ENCODE results near the gene SSR4. TPM values are rescaled to one million over a fixed set of nuclear protein-coding genes. Genes with fewer than 3 reads are reported as not detected.

SSR4 gene
- total RNA-seq, 2 experiments from 2014 or later = 171 to 173 TPM

DNA sequence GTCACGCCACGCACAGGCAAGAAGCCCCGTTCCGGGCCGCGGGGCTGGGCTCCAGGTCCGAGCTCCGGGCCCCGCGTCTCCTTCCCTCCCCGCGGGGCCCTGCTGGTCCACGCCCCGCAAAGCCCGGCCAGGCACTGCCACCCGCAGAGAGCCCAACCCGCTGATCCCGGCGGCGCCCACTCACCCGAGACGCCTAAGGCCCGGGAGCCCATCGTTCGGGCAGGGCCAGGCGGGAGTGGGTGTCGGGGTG, 35.0 kb downstream of the SSR4 start:
- no peak overlapping the region for H3K27ac Mint-ChIP-seq
- CTCF ChIA-PET = no interaction called here

DNA sequence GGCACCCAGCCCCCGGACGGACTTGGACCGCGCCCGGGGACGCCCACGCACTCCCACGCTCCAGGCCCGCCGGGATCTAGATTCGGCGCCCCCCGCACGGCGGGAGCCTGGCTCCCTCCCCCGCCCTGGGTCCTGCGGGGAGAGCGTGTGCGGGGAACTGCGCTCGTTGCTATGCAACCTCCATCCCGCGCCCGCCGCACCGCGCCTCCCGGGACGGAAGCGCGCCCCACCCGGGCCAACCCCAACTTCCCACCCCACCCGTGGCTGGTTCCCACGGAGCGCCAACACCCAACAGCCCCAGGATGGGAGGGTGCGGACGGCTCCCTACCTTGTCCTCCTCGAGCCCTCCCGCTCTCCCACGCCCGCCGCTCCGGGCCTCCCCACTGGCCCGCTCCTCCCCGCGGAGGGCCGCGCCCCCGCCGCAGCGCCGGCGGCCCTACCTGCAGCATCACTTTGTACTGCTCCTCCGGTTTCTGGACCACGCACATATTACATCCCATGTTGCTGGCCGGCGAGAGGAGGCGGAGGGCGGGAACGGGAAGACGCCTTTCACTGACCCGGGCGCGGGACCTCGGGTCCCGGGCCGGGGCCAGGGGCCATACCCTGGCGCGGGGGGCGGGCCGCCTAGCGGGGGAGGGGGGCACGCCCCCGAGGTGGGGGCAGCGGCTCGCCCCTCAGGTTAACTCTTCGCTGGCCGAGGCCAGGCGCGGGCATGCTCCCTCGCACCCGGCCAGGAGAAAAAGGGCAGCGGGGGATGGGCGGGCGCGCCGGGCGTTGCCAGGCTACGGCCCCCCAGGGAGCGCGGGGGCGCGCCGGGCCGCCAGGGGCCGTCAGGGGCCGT, 35.6 kb downstream of the SSR4 start, which contains the start of gene PDZD4:
TSS of gene PDZD4 (minus strand) at position 746 of the 841 bp plus-strand sequence. CDS start at position 500, 246 bp downstream.
- POLR2A ChIA-PET = no interaction called here
- peaks cover 29% of the 10 kb centered on the region for H3K4me1 ChIP-seq (ENCODE audit: insufficient read depth, low read length)
- no peaks in the 10 kb centered on the region for H3K27me3 Mint-ChIP-seq
- peak within 1 kb of the TSS; percentile 78 for H3K4me3 Mint-ChIP-seq
- peaks cover 23% of the 10 kb centered on the region for H3K4me1 Mint-ChIP-seq (ENCODE audit: low read depth)
- H3K4me3 ChIP-seq (ENCODE audit: low read length) = peak within 1 kb of the TSS; percentile 34
- ATAC-seq (ENCODE audit: poor library complexity) (peak; percentile 66), DNase-seq (peak in 4 of 14 experiments; percentile 13 to 46 (median 38))
- no peaks in the 10 kb centered on the region for H3K36me3 ChIP-seq (ENCODE audit: insufficient read depth, low read length)
- no peaks in the 10 kb centered on the region for H3K9me3 ChIP-seq (ENCODE audit: control insufficient read depth in 1 of 2, insufficient read depth in 1 of 2, low read length in 2 of 2)
- no peaks in the 10 kb centered on the region for H3K27me3 ChIP-seq (ENCODE audit: control insufficient read depth in 1 of 2, insufficient read depth in 2 of 2, low read length in 2 of 2)
- no peak within 1 kb of the TSS for H3K27ac Mint-ChIP-seq
- H3K36me3 Mint-ChIP-seq (ENCODE audit: low read depth) = no peaks in the 10 kb centered on the region
- TF ChIP-seq, protein P1, sequence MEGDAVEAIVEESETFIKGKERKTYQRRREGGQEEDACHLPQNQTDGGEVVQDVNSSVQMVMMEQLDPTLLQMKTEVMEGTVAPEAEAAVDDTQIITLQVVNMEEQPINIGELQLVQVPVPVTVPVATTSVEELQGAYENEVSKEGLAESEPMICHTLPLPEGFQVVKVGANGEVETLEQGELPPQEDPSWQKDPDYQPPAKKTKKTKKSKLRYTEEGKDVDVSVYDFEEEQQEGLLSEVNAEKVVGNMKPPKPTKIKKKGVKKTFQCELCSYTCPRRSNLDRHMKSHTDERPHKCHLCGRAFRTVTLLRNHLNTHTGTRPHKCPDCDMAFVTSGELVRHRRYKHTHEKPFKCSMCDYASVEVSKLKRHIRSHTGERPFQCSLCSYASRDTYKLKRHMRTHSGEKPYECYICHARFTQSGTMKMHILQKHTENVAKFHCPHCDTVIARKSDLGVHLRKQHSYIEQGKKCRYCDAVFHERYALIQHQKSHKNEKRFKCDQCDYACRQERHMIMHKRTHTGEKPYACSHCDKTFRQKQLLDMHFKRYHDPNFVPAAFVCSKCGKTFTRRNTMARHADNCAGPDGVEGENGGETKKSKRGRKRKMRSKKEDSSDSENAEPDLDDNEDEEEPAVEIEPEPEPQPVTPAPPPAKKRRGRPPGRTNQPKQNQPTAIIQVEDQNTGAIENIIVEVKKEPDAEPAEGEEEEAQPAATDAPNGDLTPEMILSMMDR (IDR thresholded peaks at IDR 0.05) = no peak
- intact Hi-C loops (cut with DNase I, micrococcal nuclease) = loop anchor here in 1 of 2 experiments (5.0 kb wide), 1 partner anchor 72 kb away; the partner anchor contains the start of gene AVPR2
- no peak within 1 kb of the TSS for H3K27ac ChIP-seq (ENCODE audit: low read depth in 1 of 2, low read length in 2 of 2)
- H3K9me3 Mint-ChIP-seq = no peaks in the 10 kb centered on the region
- CTCF ChIA-PET = no interaction called here

More for the DNA sequence above, 35.0 kb downstream of the SSR4 start:
- ATAC-seq (ENCODE audit: poor library complexity) = no peak
- TF ChIP-seq, protein P1 (IDR thresholded peaks at IDR 0.05) = no peak
- H3K36me3 Mint-ChIP-seq (ENCODE audit: low read depth) = no peaks in the 10 kb centered on the region
- Histone ChIP-seq H3K4me3 (ENCODE audit: low read length) (peak overlapping the region; percentile 34), H3K9me3 (ENCODE audit: control insufficient read depth in 1 of 2, insufficient read depth in 1 of 2, low read length in 2 of 2) (no peaks in the 10 kb centered on the region), H3K36me3 (ENCODE audit: insufficient read depth, low read length) (no peaks in the 10 kb centered on the region), H3K27ac (ENCODE audit: low read depth in 1 of 2, low read length in 2 of 2) (no peak overlapping the region), H3K27me3 (ENCODE audit: control insufficient read depth in 1 of 2, insufficient read depth in 2 of 2, low read length in 2 of 2) (no peaks in the 10 kb centered on the region), H3K4me1 (ENCODE audit: insufficient read depth, low read length) (peaks cover 30% of the 10 kb centered on the region)
- DNase-seq = no peak
- H3K4me3 Mint-ChIP-seq = peak overlapping the region; percentile 78
- POLR2A ChIA-PET = no interaction called here
- H3K9me3 Mint-ChIP-seq = no peaks in the 10 kb centered on the region
- intact Hi-C loops (cut with DNase I, micrococcal nuclease) = loop anchor here in 1 of 2 experiments (5.0 kb wide), 1 partner anchor 73 kb away; the partner anchor contains the start of gene AVPR2
- peaks cover 23% of the 10 kb centered on the region for H3K4me1 Mint-ChIP-seq (ENCODE audit: low read depth)
- no peaks in the 10 kb centered on the region for H3K27me3 Mint-ChIP-seq

DNA sequence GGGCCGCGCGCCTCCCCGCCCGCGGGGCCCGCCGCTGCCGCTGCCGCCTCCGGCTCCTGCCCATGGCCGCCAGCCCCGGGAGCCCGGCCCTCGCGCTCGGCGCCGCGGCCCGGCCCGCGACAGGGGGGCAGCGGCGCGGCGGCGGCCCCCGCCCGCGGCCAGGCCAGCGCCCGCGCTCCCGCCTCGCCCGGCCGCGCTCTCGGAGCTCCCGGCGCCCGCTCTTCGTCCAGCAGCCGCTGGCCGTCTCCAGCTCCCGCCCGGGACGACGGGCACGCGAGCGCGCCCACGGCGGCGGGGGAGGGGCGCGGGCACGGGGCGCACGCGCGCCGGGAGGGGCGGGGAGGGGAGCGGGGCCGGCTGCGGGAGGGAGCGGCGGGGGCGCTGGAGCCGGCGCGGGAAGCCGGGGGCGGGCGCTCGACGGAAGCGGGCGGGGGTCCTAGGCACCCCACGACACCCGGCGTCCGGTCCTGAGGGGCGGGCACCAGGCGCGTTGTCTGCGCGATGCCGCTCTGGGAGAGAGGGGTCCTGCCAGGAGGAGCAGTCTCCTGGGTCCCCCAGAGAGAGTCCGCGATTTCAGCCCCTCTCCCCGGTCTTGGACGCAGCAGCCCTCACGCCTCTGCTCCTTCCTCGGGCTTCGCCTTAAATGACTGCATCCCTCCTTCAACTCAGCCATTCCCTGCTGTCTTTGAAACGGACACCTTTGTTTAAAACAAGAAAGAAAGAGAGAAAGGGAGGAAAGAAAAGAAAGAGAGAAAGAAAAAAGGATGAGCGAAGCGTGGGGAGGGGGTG, 36.4 kb downstream of the SSR4 start:
- Histone ChIP-seq H3K27me3 (ENCODE audit: control insufficient read depth in 1 of 2, insufficient read depth in 2 of 2, low read length in 2 of 2) (no peaks in the 10 kb centered on the region), H3K27ac (ENCODE audit: low read depth in 1 of 2, low read length in 2 of 2) (no peak overlapping the region), H3K36me3 (ENCODE audit: insufficient read depth, low read length) (no peaks in the 10 kb centered on the region), H3K9me3 (ENCODE audit: control insufficient read depth in 1 of 2, insufficient read depth in 1 of 2, low read length in 2 of 2) (no peaks in the 10 kb centered on the region), H3K4me1 (ENCODE audit: insufficient read depth, low read length) (peaks cover 23% of the 10 kb centered on the region), H3K4me3 (ENCODE audit: low read length) (peak overlapping the region; percentile 12)
- CTCF ChIA-PET = no interaction called here
- no peaks in the 10 kb centered on the region for H3K9me3 Mint-ChIP-seq
- ATAC-seq (ENCODE audit: poor library complexity) = no peak
- no peaks in the 10 kb centered on the region for H3K36me3 Mint-ChIP-seq (ENCODE audit: low read depth)
- peaks cover 18% of the 10 kb centered on the region for H3K4me1 Mint-ChIP-seq (ENCODE audit: low read depth)
- POLR2A ChIA-PET = no interaction called here
- TF ChIP-seq, protein P1 (IDR thresholded peaks at IDR 0.05) = no peak
- H3K27ac Mint-ChIP-seq = no peak overlapping the region
- H3K27me3 Mint-ChIP-seq = no peaks in the 10 kb centered on the region
- no peak for DNase-seq
- peak overlapping the region; percentile 65 for H3K4me3 Mint-ChIP-seq
- intact Hi-C loops (cut with DNase I, micrococcal nuclease) = no loop called here
